ENCODE results near the gene ZNF335. TPM values are rescaled to one million over a fixed set of nuclear protein-coding genes. Genes with fewer than 3 reads are reported as not detected.

The ZNF335 gene
- total RNA-seq, 4 donors from 2014 or later, result 14.5 to 29.1 (median 19.7) TPM

- DNase-seq (ENCODE audit: low spot score) (no peak), ATAC-seq (ENCODE audit: low FRiP score) (no peak)
- no peak for TF ChIP-seq CTCF (IDR thresholded peaks at IDR 0.05)
Measured at GRCh38 chr20:45965169-45966002, 6.6 kb downstream of the ZNF335 start.

GRCh38 chr20:45964006-45964400 is 8.0 kb downstream of the ZNF335 start:
- no peak for TF ChIP-seq CTCF (IDR thresholded peaks at IDR 0.05)
- DNase-seq (ENCODE audit: low spot score), result no peak
- ATAC-seq (ENCODE audit: low FRiP score), result no peak

- DNase-seq (ENCODE audit: low spot score), result no peak
- TF ChIP-seq CTCF (IDR thresholded peaks at IDR 0.05), result no peak
- no peak for ATAC-seq (ENCODE audit: low FRiP score)
Measured at GRCh38 chr20:45963059-45964005, 8.7 kb downstream of the ZNF335 start.

- DNase-seq (ENCODE audit: low spot score), result no peak
- TF ChIP-seq CTCF (IDR thresholded peaks at IDR 0.05), result no peak
- ATAC-seq (ENCODE audit: low FRiP score), result no peak
Measured at GRCh38 chr20:45962031-45962755, 9.8 kb downstream of the ZNF335 start.

- ATAC-seq (ENCODE audit: low FRiP score), result no peak
- no peak for TF ChIP-seq CTCF (IDR thresholded peaks at IDR 0.05)
- DNase-seq (ENCODE audit: low spot score), result no peak
Measured at GRCh38 chr20:45959956-45960630, 11.9 kb downstream of the ZNF335 start.

- ATAC-seq (ENCODE audit: low FRiP score), result no peak
- no peak for TF ChIP-seq CTCF (IDR thresholded peaks at IDR 0.05)
- DNase-seq (ENCODE audit: low spot score), result no peak
Measured at GRCh38 chr20:45959126-45959525, 12.9 kb downstream of the ZNF335 start.
